ENCODE data around the gene ABHD18. TPM values are rescaled to one million over a fixed set of nuclear protein-coding genes. Genes with fewer than 3 reads are reported as not detected.
"Not testable (repeated sequence)": the region's sequence is repeated elsewhere in the genome, so short reads cannot be mapped to it uniquely, and the experiment has no call there.

Gene ABHD18
- total and polyA plus RNA-seq, 4 donors = 4.1 to 14.7 (median 11.2) TPM

GRCh38 chr4:127957105-127957504 lies 8.1 kb upstream of the ABHD18 start:
- Histone ChIP-seq H3K4me1 (ENCODE audit: control insufficient read depth in 1 of 2, insufficient read depth in 2 of 2, low read length in 2 of 2) (no peaks in the 10 kb centered on the region), H3K36me3 (ENCODE audit: control insufficient read depth in 1 of 2, insufficient read depth in 2 of 2, low read length in 1 of 2) (no peaks in the 10 kb centered on the region), H3K9me3 (ENCODE audit: control insufficient read depth, low read length) (no peaks in the 10 kb centered on the region), H3K27ac (ENCODE audit: low read depth in 1 of 2, low read length in 2 of 2) (no peak overlapping the region), H3K27me3 (ENCODE audit: control insufficient read depth in 1 of 2, insufficient read depth in 2 of 2, low read length in 1 of 2) (no peaks in the 10 kb centered on the region), H3K4me3 (ENCODE audit: low read length in 2 of 2) (no peak overlapping the region)
- intact Hi-C loops (cut with DNase I) = no loop called here
- ATAC-seq (ENCODE audit: low FRiP score) = no peak
- 97 to 98% methylated on average over 2 of the region's 2 CpGs for WGBS, 2 donors
- no peak for DNase-seq

GRCh38 chr4:127959794-127960193 lies 5.4 kb upstream of the ABHD18 start:
- Histone ChIP-seq H3K36me3 (ENCODE audit: control insufficient read depth in 1 of 2, insufficient read depth in 2 of 2, low read length in 1 of 2) (no peaks in the 10 kb centered on the region), H3K27ac (ENCODE audit: low read depth in 1 of 2, low read length in 2 of 2) (no peak overlapping the region), H3K4me3 (ENCODE audit: low read length in 2 of 2) (no peak overlapping the region), H3K9me3 (ENCODE audit: control insufficient read depth, low read length) (no peaks in the 10 kb centered on the region), H3K4me1 (ENCODE audit: control insufficient read depth in 1 of 2, insufficient read depth in 2 of 2, low read length in 2 of 2) (no peaks in the 10 kb centered on the region), H3K27me3 (ENCODE audit: control insufficient read depth in 1 of 2, insufficient read depth in 2 of 2, low read length in 1 of 2) (no peaks in the 10 kb centered on the region)
- intact Hi-C loops (cut with DNase I) = loop anchor here in 1 of 2 donors (10.0 kb wide), 2 partner anchors 75 to 175 kb away; partner anchors contain the start of genes HSPA4L and PLK4
- DNase-seq (no peak), ATAC-seq (ENCODE audit: low FRiP score) (no peak)
- 37 to 39% methylated on average over 1 of the region's 1 CpG for WGBS, 2 donors

DNA sequence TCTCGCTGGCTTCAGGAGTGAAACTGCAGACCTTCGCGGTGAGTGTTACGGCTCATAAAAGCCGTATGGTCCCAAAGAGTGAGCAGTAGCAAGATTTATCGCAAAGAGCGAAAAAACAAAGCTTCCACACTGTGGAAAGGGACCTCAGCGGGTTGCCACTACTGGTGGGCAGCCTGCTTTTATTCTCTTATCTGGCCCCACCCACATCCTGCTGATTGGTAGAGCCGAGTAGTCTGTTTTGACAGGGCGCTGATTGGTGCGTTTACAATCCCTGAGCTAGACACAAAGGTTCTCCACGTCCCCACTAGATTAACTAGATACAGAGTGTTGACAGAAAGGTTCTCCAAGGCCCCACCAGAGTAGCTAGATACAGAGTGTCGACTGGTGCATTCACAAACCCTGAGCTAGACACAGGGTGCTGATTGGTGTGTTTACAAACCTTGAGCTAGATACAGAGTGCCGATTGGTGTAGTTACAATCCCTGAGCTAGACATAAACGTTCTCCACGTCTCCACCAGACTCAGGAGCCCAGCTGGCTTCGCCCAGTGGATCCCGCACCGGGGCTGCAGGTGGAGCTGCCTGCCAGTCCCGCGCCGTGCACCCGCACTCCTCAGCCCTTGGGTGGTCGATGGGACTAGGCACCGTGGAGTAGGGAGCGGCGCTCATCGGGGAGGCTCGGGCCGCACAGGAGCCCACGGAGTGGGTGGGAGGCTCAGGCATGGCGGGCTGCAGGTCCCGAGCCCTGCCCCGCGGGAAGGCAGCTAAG lies 1.4 kb upstream of the ABHD18 start:
- not testable (repeated sequence) for ATAC-seq (ENCODE audit: low FRiP score); H3K4me1 ChIP-seq (ENCODE audit: control insufficient read depth in 1 of 2, insufficient read depth in 2 of 2, low read length in 2 of 2); DNase-seq; H3K27ac ChIP-seq (ENCODE audit: low read depth in 1 of 2, low read length in 2 of 2); H3K36me3 ChIP-seq (ENCODE audit: control insufficient read depth in 1 of 2, insufficient read depth in 2 of 2, low read length in 1 of 2); H3K4me3 ChIP-seq (ENCODE audit: low read length in 2 of 2); H3K27me3 ChIP-seq (ENCODE audit: control insufficient read depth in 1 of 2, insufficient read depth in 2 of 2, low read length in 1 of 2); H3K9me3 ChIP-seq (ENCODE audit: control insufficient read depth, low read length)
- WGBS, 2 donors = 47 to 50% methylated on average over 32 to 35 of the region's 35 CpGs
- intact Hi-C loops (cut with DNase I) = loop anchor here in 1 of 2 donors (10.0 kb wide), 2 partner anchors 79 to 179 kb away; partner anchors contain the start of genes HSPA4L and PLK4

DNA sequence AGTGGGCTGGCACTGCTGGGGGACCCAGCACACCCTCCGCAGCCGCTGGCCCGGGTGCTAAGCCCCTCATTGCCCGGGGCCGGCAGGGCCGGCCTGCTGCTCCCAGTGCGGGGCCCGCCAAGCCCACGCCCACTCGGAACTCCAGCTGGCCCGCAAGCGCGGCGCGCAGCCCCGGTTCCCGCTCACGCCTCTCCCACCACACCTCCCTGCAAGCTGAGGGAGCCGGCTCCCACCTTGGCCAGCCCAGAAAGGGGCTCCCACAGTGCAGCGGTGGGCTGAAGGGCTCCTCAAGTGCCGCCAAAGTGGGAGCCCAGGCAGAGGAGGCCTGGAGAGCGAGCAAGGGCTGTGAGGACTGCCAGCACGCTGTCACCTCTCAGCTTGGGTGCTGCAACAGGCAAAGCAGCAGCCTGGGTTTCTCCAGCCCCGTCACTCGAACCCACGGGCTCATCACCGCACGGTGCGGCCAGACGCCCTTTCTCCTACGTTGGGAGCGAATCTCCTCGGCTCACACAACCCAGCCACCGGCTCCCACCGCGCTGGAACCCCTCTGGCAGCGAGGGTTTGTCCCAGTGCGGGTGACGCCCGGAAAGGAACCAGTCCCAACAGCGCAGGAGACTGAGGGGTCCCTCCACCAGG lies 662 bp upstream of the ABHD18 start:
- H3K9me3 ChIP-seq (ENCODE audit: control insufficient read depth, low read length); H3K4me1 ChIP-seq (ENCODE audit: control insufficient read depth in 1 of 2, insufficient read depth in 2 of 2, low read length in 2 of 2); H3K27me3 ChIP-seq (ENCODE audit: control insufficient read depth in 1 of 2, insufficient read depth in 2 of 2, low read length in 1 of 2); H3K36me3 ChIP-seq (ENCODE audit: control insufficient read depth in 1 of 2, insufficient read depth in 2 of 2, low read length in 1 of 2): not testable (repeated sequence)
- 0 to 1% methylated on average over 31 to 41 of the region's 41 CpGs for WGBS, 2 donors
- peak overlapping the region; percentile 14 to 54 for H3K4me3 ChIP-seq (ENCODE audit: low read length in 2 of 2)
- peak overlapping the region in 1 of 2 donors; percentile 17 for H3K27ac ChIP-seq (ENCODE audit: low read depth in 1 of 2, low read length in 2 of 2)
- intact Hi-C loops (cut with DNase I) = loop anchor here in 1 of 2 donors (5.0 to 10.0 kb wide), 3 partner anchors 80 to 180 kb away; partner anchors contain the start of genes HSPA4L, LARP1B and PLK4
- ATAC-seq (ENCODE audit: low FRiP score) (peak; percentile 62), DNase-seq (peak in 1 of 2 donors; percentile 43)

DNA sequence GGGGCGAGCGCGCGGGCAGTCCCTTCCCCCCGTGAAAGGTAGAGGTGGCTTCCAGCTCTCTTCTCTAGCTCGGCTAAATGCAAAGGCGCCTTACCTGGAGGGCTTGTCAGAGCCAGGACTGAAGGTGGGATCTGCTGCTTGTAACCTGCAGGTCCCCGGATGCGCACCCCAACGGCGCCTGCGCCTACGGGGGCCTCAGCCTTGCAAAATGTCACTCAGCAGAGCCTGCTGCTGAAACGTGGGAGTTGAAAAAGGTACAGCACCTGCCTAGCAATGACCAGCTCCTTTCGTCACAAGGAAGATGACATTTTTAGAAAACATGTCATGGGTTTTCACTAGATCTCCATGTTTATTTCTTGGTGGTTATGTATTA lies 583 bp downstream of the ABHD18 start:
- no peaks in the 10 kb centered on the region for H3K9me3 ChIP-seq (ENCODE audit: control insufficient read depth, low read length)
- no peaks in the 10 kb centered on the region for H3K27me3 ChIP-seq (ENCODE audit: control insufficient read depth in 1 of 2, insufficient read depth in 2 of 2, low read length in 1 of 2)
- 0 to 1% methylated on average over 15 of the region's 15 CpGs for WGBS, 2 donors
- ATAC-seq (ENCODE audit: low FRiP score) (no peak), DNase-seq (no peak)
- intact Hi-C loops (cut with DNase I) = loop anchor here in 1 of 2 donors (5.0 to 10.0 kb wide), 3 partner anchors 81 to 181 kb away; partner anchors contain the start of genes HSPA4L, LARP1B and PLK4
- no peaks in the 10 kb centered on the region for H3K36me3 ChIP-seq (ENCODE audit: control insufficient read depth in 1 of 2, insufficient read depth in 2 of 2, low read length in 1 of 2)
- H3K4me1 ChIP-seq (ENCODE audit: control insufficient read depth in 1 of 2, insufficient read depth in 2 of 2, low read length in 2 of 2) = peaks cover 0 to 2% of the 10 kb centered on the region in 2 donors
- peak overlapping the region; percentile 60 to 85 for H3K4me3 ChIP-seq (ENCODE audit: low read length in 2 of 2)
- H3K27ac ChIP-seq (ENCODE audit: low read depth in 1 of 2, low read length in 2 of 2) = peak overlapping the region in 1 of 2 donors; percentile 49

- DNase-seq (no peak), ATAC-seq (ENCODE audit: low FRiP score) (no peak)
- Histone ChIP-seq H3K4me3 (ENCODE audit: low read length in 2 of 2) (no peak overlapping the region), H3K27ac (ENCODE audit: low read depth in 1 of 2, low read length in 2 of 2) (no peak overlapping the region), H3K27me3 (ENCODE audit: control insufficient read depth in 1 of 2, insufficient read depth in 2 of 2, low read length in 1 of 2) (no peaks in the 10 kb centered on the region), H3K4me1 (ENCODE audit: control insufficient read depth in 1 of 2, insufficient read depth in 2 of 2, low read length in 2 of 2) (peaks cover 2% of the 10 kb centered on the region in 2 donors), H3K36me3 (ENCODE audit: control insufficient read depth in 1 of 2, insufficient read depth in 2 of 2, low read length in 1 of 2) (no peaks in the 10 kb centered on the region), H3K9me3 (ENCODE audit: control insufficient read depth, low read length) (no peaks in the 10 kb centered on the region)
- intact Hi-C loops (cut with DNase I) = loop anchor here in 1 of 2 donors (5.0 to 10.0 kb wide), 3 partner anchors 82 to 182 kb away; partner anchors contain the start of genes HSPA4L, LARP1B and PLK4
- WGBS, 2 donors = 97% methylated on average over 1 of the region's 1 CpG
Measured at GRCh38 chr4:127967141-127967775, 2.1 kb downstream of the ABHD18 start.

DNA sequence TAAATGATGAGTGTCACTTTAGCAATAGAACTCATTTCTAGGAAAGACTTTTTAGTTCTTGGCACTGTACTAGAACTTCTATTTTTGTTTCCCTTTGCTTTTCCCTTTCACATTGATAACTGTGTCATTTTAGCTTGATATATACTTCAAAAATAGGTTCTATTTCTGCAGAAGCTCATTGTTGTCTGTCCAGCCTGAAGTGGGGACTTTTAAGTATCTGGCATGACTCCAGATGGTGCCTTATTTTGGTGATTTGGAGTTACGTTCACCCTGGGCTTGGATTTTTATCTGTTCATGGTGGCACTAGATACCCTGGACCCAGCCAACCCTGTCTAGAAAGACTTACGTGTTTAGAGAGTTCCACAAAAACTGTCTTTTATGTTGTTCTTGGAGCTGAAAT lies 3.4 kb downstream of the ABHD18 start:
- Histone ChIP-seq H3K4me3 (ENCODE audit: low read length in 2 of 2) (peak overlapping the region in 1 of 2 donors; percentile 11), H3K27me3 (ENCODE audit: control insufficient read depth in 1 of 2, insufficient read depth in 2 of 2, low read length in 1 of 2) (no peaks in the 10 kb centered on the region), H3K27ac (ENCODE audit: low read depth in 1 of 2, low read length in 2 of 2) (no peak overlapping the region), H3K36me3 (ENCODE audit: control insufficient read depth in 1 of 2, insufficient read depth in 2 of 2, low read length in 1 of 2) (no peaks in the 10 kb centered on the region), H3K4me1 (ENCODE audit: control insufficient read depth in 1 of 2, insufficient read depth in 2 of 2, low read length in 2 of 2) (peaks cover 2% of the 10 kb centered on the region in 2 donors), H3K9me3 (ENCODE audit: control insufficient read depth, low read length) (no peaks in the 10 kb centered on the region)
- 7 to 9% methylated on average over 2 of the region's 2 CpGs for WGBS, 2 donors
- DNase-seq (no peak), ATAC-seq (ENCODE audit: low FRiP score) (no peak)
- intact Hi-C loops (cut with DNase I) = loop anchor here in 1 of 2 donors (5.0 to 10.0 kb wide), 3 partner anchors 84 to 184 kb away; partner anchors contain the start of genes HSPA4L, LARP1B and PLK4

DNA sequence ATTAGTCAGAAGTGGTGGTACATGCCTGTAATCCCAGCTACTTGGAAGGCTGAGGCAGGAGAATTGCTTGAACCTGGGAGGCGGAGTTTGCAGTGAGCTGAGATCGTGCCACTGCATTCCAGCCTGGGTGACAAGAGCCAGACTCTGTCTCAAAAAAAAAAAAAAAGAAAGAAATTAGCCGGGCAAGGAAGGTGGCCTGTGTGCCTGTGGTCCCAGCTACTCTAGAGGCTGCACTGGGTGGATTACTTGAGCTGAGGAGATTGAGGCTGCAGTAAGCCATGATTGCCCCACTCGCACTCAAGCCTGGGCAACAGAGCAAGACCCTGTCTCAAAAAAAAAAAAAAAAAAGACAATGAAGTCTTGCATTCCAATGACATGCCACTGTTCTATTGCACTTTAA lies 5.7 kb downstream of the ABHD18 start:
- H3K27ac ChIP-seq (ENCODE audit: low read depth in 1 of 2, low read length in 2 of 2); ATAC-seq (ENCODE audit: low FRiP score); H3K36me3 ChIP-seq (ENCODE audit: control insufficient read depth in 1 of 2, insufficient read depth in 2 of 2, low read length in 1 of 2); H3K4me1 ChIP-seq (ENCODE audit: control insufficient read depth in 1 of 2, insufficient read depth in 2 of 2, low read length in 2 of 2); H3K9me3 ChIP-seq (ENCODE audit: control insufficient read depth, low read length); DNase-seq; intact Hi-C loops (cut with DNase I); H3K27me3 ChIP-seq (ENCODE audit: control insufficient read depth in 1 of 2, insufficient read depth in 2 of 2, low read length in 1 of 2); H3K4me3 ChIP-seq (ENCODE audit: low read length in 2 of 2): not testable (repeated sequence)
- WGBS, 2 donors = 30 to 31% methylated on average over 4 of the region's 4 CpGs

Data from aorta (tissue), 5 donors.